H1 (cell line): Measurements from ENCODE around the gene KRT76. TPM values are rescaled to one million over a fixed set of nuclear protein-coding genes. Genes with fewer than 3 reads are reported as not detected.

Experiments used
- CTCF ChIA-PET: fragments of 300-600 bp; sonication (Branson Sonifier 250); formaldehyde crosslinking; loops from one replicate; lab custom pipeline; 2021; ENCODE audit not compliant: partially characterized antibody; lab: Charles Lee
- POLR2A ChIA-PET: fragments of 300-600 bp; sonication (Branson Sonifier 250); formaldehyde crosslinking; loops from one replicate; lab custom pipeline; 2021; ENCODE audit warnings: inconsistent platforms; ENCODE audit not compliant: partially characterized antibody; lab: Charles Lee
- DNase-seq, 2 experiments: peaks; one replicate each; pipeline versions ENCODE4 v3.0.0 to v3.0.0-alpha.2; 2010 to 2022; ENCODE audit warnings: low spot score in 2 of 2, low read depth in 1 of 2, mixed read lengths in 1 of 2
- FAIRE-seq: peaks from 2 replicates; lab custom pipeline; 2011; peaks lifted over from hg19 to GRCh38; lab: Jason Lieb, UNC
- H2AFZ ChIP-seq: 2 replicates; pipeline ENCODE4 v1.8.1; 2012; ENCODE audit warnings: low read length, inconsistent platforms
- H2AK5ac ChIP-seq: 2 replicates; pipeline ENCODE4 v1.6.1; 2013; ENCODE audit warnings: low read depth, low read length
- H2BK120ac ChIP-seq: replicated peaks from 2 replicates; pipeline ENCODE3; 2013; ENCODE audit warnings: low read depth, low read length, inconsistent platforms
- H2BK12ac ChIP-seq: 2 replicates; pipeline ENCODE4 v1.6.1; 2013; ENCODE audit warnings: low read depth, low read length
- H2BK15ac ChIP-seq: 2 replicates; pipeline ENCODE4 v1.6.1; 2013; ENCODE audit warnings: low read length
- H2BK20ac ChIP-seq: 2 replicates; pipeline ENCODE4 v1.6.1; 2013; ENCODE audit warnings: low read length
- H2BK5ac ChIP-seq: 2 replicates; pipeline ENCODE4 v1.6.1; 2013; ENCODE audit warnings: low read depth, low read length
- H3K14ac ChIP-seq: 2 replicates; pipeline ENCODE4 v1.6.1; 2013; ENCODE audit warnings: inconsistent platforms; ENCODE audit not compliant: insufficient read length
- H3K18ac ChIP-seq: 2 replicates; pipeline ENCODE4 v1.6.1; 2013; ENCODE audit warnings: low read length; ENCODE audit errors: extremely low read depth
- H3K23ac ChIP-seq: 2 replicates; pipeline ENCODE4 v1.6.1; 2013; ENCODE audit warnings: inconsistent platforms; ENCODE audit not compliant: insufficient read length
- H3K23me2 ChIP-seq: 2 replicates; pipeline ENCODE4 v1.6.1; 2013; ENCODE audit warnings: low read depth, low read length
- H3K27ac ChIP-seq: 2 replicates; pipeline ENCODE4 v1.6.1; 2011; ENCODE audit warnings: low read depth, low read length, inconsistent platforms
- H3K27me3 ChIP-seq, 4 experiments: replicated peaks in 1 of 4; 1 replicate in 1 of 4; 2 replicates in 3 of 4; pipeline versions ENCODE4 v1.6.1 to v1.8.1; 2011 to 2013; ENCODE audit warnings: low read length in 3 of 4, mild to moderate bottlenecking in 3 of 4, inconsistent platforms in 2 of 4, mixed read lengths in 2 of 4, moderate library complexity in 1 of 4; ENCODE audit not compliant: control insufficient read depth in 3 of 4, insufficient read depth in 3 of 4; ENCODE audit errors: extremely low read depth in 1 of 4
- H3K36me3 ChIP-seq, 4 experiments: 2 replicates each; pipeline versions ENCODE4 v1.6.1 to v1.8.1; 2011 to 2013; ENCODE audit warnings: mild to moderate bottlenecking in 4 of 4, low read length in 3 of 4, moderate library complexity in 2 of 4, control low read depth in 1 of 4, inconsistent platforms in 1 of 4; ENCODE audit not compliant: insufficient read depth in 4 of 4, control insufficient read depth in 2 of 4
- H3K4ac ChIP-seq: replicated peaks from 2 replicates; pipeline ENCODE3; 2013; ENCODE audit warnings: low read length, low read depth, mixed read lengths, inconsistent platforms; ENCODE audit not compliant: insufficient read length
- H3K4me1 ChIP-seq, 4 experiments: replicated peaks in 1 of 4; 1 replicate in 1 of 4; 2 replicates in 3 of 4; pipeline versions ENCODE4 v1.6.1 to v1.8.1; 2011 to 2013; ENCODE audit warnings: low read length in 3 of 4, inconsistent platforms in 2 of 4, mixed read lengths in 1 of 4; ENCODE audit not compliant: insufficient read depth in 4 of 4, control insufficient read depth in 3 of 4
- H3K4me2 ChIP-seq, 2 experiments: 2 replicates each; pipeline versions ENCODE4 v1.6.1 to v1.8.1; 2011 to 2013; ENCODE audit warnings: low read depth in 2 of 2, low read length in 2 of 2, control low read depth in 1 of 2, inconsistent platforms in 1 of 2, mild to moderate bottlenecking in 1 of 2; ENCODE audit not compliant: insufficient read depth in 1 of 2
- H3K4me3 ChIP-seq, 4 experiments: fragments of 200-600, 300-600 bp in 1 of 4; sonication (generic), shearing (Covaris generic), sonication (Bioruptor Twin) in 1 of 4; 2 replicates each; pipeline versions ENCODE4 v1.5.1 to v1.8.1; 2011 to 2016; ENCODE audit warnings: low read length in 4 of 4, low read depth in 3 of 4, control low read depth in 2 of 4, inconsistent platforms in 2 of 4, mild to moderate bottlenecking in 2 of 4, mixed read lengths in 1 of 4, moderate library complexity in 1 of 4; ENCODE audit not compliant: insufficient read depth in 2 of 4; ENCODE audit errors: extremely low read depth in 1 of 4
- H3K56ac ChIP-seq: replicated peaks from 2 replicates; pipeline ENCODE3; 2013; ENCODE audit warnings: low read depth, mild to moderate bottlenecking, mixed read lengths, low read length, inconsistent platforms; ENCODE audit not compliant: insufficient read length
- H3K79me1 ChIP-seq: 2 replicates; pipeline ENCODE4 v1.6.1; 2013; ENCODE audit warnings: low read depth, low read length, control low read depth
- H3K79me2 ChIP-seq, 2 experiments: 2 replicates each; pipeline versions ENCODE4 v1.6.1 to v1.8.1; 2012 to 2013; ENCODE audit warnings: low read length in 2 of 2, mild to moderate bottlenecking in 2 of 2, inconsistent platforms in 1 of 2; ENCODE audit not compliant: insufficient read depth in 2 of 2, control insufficient read depth in 1 of 2
- H3K9ac ChIP-seq, 4 experiments: replicated peaks in 1 of 4; 1 replicate in 1 of 4; 2 replicates in 3 of 4; pipeline versions ENCODE4 v1.6.1 to v1.8.1; 2011 to 2013; ENCODE audit warnings: low read depth in 3 of 4, low read length in 3 of 4, control low read depth in 2 of 4, mild to moderate bottlenecking in 2 of 4, moderate library complexity in 2 of 4, inconsistent platforms in 1 of 4; ENCODE audit errors: extremely low read depth in 1 of 4
- H3K9me3 ChIP-seq, 2 experiments: 2 replicates each; pipeline versions ENCODE4 v1.6.1 to v1.8.1; 2012 to 2013; ENCODE audit warnings: mild to moderate bottlenecking in 2 of 2, moderate library complexity in 2 of 2, control low read depth in 1 of 2, inconsistent platforms in 1 of 2, low read depth in 1 of 2, low read length in 1 of 2, mixed read lengths in 1 of 2; ENCODE audit not compliant: insufficient read depth in 2 of 2
- H4K20me1 ChIP-seq, 2 experiments: replicated peaks in 1 of 2; 2 replicates each; pipeline versions ENCODE3 to v1.8.1; 2011 to 2013; ENCODE audit warnings: inconsistent platforms in 2 of 2, low read length in 2 of 2, mild to moderate bottlenecking in 1 of 2; ENCODE audit not compliant: insufficient read depth in 2 of 2, control insufficient read depth in 1 of 2
- H4K5ac ChIP-seq: 2 replicates; pipeline ENCODE4 v1.6.1; 2013; ENCODE audit warnings: low read length, low read depth, mixed read lengths, inconsistent platforms; ENCODE audit not compliant: insufficient read length
- H4K8ac ChIP-seq: 2 replicates; pipeline ENCODE4 v1.8.0; 2013; ENCODE audit warnings: mild to moderate bottlenecking, moderate library complexity, low read length, inconsistent platforms; ENCODE audit not compliant: insufficient read depth; ENCODE audit errors: extremely low read depth
- H4K91ac ChIP-seq: replicated peaks from 2 replicates; pipeline ENCODE3; 2013; ENCODE audit warnings: low read length, mixed read lengths, inconsistent platforms; ENCODE audit not compliant: insufficient read length
- NRF1 ChIP-seq: IDR thresholded peaks from 2 replicates; pipeline ENCODE4 v1.6.1; 2011; ENCODE audit warnings: mild to moderate bottlenecking, low read depth, low read length, improper control_type of control experiment
- POU5F1 ChIP-seq: IDR thresholded peaks from 2 replicates; pipeline ENCODE4 v1.6.1; 2011; ENCODE audit warnings: low read depth, mild to moderate bottlenecking, low read length, moderate library complexity
- RBBP5 ChIP-seq: IDR thresholded peaks from 2 replicates; pipeline ENCODE4 v1.7.1; 2012; ENCODE audit warnings: low read depth, mild to moderate bottlenecking, inconsistent platforms, low read length, moderate library complexity, borderline replicate concordance
- RFX5 ChIP-seq: IDR thresholded peaks from 2 replicates; pipeline ENCODE4 v1.6.1; 2011; ENCODE audit warnings: low read depth, low read length, improper control_type of control experiment, borderline replicate concordance
- SP1 ChIP-seq: IDR thresholded peaks from 2 replicates; pipeline ENCODE4 v1.6.1; 2011; ENCODE audit warnings: low read depth, low read length
- TAF7 ChIP-seq: optimal IDR thresholded peaks from 2 replicates; pipeline ENCODE3; 2011; ENCODE audit warnings: low read depth, mild to moderate bottlenecking, inconsistent platforms, low read length, moderate library complexity, borderline replicate concordance
- TCF12 ChIP-seq: IDR thresholded peaks from 2 replicates; pipeline ENCODE4 v1.6.1; 2011; ENCODE audit warnings: low read depth, mild to moderate bottlenecking, low read length
- WGBS, 2 experiments: shearing (Covaris generic) in 1 of 2; methylation state at CpG; one replicate each; pipeline versions ENCODE4 v1.1.6 to v1.1.7; 2013 to 2015; ENCODE audit warnings: low lambda C conversion rate in 2 of 2, mixed read lengths in 2 of 2, inconsistent platforms in 1 of 2, low coverage in 1 of 2, missing lambda C conversion rate in 1 of 2; ENCODE audit not compliant: insufficient replicate concordance in 2 of 2, insufficient coverage in 1 of 2, insufficient read length in 1 of 2; ENCODE audit errors: extremely low coverage in 1 of 2, missing lambda C conversion rate in 1 of 2; 5-methylcytosine and 5-hydroxymethylcytosine counted together
- polyA plus RNA-seq, 7 experiments: library from polyadenylated mRNA; depleted of rRNA in 3 of 7; stranded (reverse) in 5 of 7; unstranded in 2 of 7; fragments of >200 nt in 5 of 7; fragments of 200-250 nt in 2 of 7; gene quantifications; 1 replicate in 5 of 7; 2 replicates in 1 of 7; 4 replicates in 1 of 7; pipeline versions ENCODE4 v1.2.1 to v1.2.3, GENCODE V29; 2011 to 2013; ENCODE audit warnings: missing spikeins in 2 of 7, mixed read lengths in 2 of 7
- total RNA-seq: library from RNA; stranded (reverse); fragmentation: NEBNext Ultra II Directional; extraction: Animal tissue kit (Norgen Biotek cat#: 25700); gene quantifications from 2 replicates; pipeline ENCODE4 v1.2.1, GENCODE V29; 2021

The KRT76 gene
- total and polyA plus RNA-seq, 2 of the 8 experiments (the other 6 are each of a cell fraction or from before 2014, with no cell fraction given): not detected

DNA sequence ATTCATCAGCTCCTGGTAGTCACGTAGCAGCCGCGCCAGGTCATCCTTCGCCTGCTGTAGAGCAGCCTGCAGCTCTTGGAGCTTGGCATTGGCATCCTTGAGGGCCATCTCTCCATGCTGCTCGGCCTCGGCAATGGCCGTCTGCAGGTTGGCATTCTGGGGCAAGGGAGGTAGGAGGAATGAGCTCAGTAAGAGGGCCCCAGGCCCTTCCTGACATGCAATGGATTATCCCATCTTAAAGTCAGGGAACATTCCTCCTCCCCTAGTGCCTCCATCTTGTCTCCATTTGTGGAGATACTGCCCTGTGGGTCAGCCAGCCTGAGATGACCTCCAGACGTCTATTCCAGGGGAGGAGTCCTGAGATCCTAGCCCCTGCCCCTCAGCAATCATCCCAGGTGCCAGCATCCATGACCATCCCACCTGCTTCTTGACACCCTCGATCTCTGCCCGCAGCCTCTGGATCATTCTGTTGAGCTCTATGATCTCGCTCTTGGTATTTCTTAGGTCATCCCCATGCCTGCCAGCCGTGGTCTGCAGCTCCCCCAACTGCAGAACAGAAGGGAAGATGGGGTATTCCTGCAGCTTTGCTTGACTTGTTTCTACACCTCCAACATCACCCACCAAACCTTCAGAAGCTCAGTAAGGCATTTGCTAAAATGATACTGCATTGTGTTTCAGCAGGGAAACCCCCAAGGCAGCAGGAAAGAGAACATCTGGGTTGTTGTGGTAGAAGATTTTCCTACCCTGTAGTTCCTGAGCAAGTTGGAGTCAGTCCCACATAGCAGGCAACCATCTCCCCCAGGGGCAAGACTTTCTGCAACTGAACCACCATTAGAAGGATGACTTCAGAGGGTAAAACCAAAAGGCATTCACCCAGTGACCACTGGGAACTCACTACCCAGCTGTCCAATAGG lies 14.4 kb upstream of the KRT76 start:
- Histone ChIP-seq H3K27ac (no peak overlapping the region), H3K79me1 (no peaks in the 10 kb centered on the region), H3K4me1 (no peaks in the 10 kb centered on the region), H4K20me1 (no peaks in the 10 kb centered on the region), H3K9ac (no peak overlapping the region), H4K8ac (no peak overlapping the region), H2BK120ac (no peak overlapping the region), H3K56ac (no peak overlapping the region), H2AFZ (no peak overlapping the region), H2BK5ac (no peak overlapping the region), H3K4me2 (no peak overlapping the region), H4K5ac (no peak overlapping the region), H3K27me3 (no peaks in the 10 kb centered on the region), H3K79me2 (no peaks in the 10 kb centered on the region), H2BK12ac (no peak overlapping the region), H3K14ac (no peak overlapping the region), H2BK15ac (no peak overlapping the region), H3K18ac (no peak overlapping the region), H2BK20ac (no peak overlapping the region), H3K23ac (no peak overlapping the region), H3K9me3 (no peaks in the 10 kb centered on the region; a peak in 1 of 4 replicates), H3K36me3 (no peaks in the 10 kb centered on the region), H3K23me2 (no peaks in the 10 kb centered on the region), H3K4ac (no peak overlapping the region), H3K4me3 (no peak overlapping the region), H4K91ac (no peak overlapping the region), H2AK5ac (no peak overlapping the region)
- DNase-seq (no peak), FAIRE-seq (no peak)
- 90% methylated on average over 12 of the region's 12 CpGs; no CpG with 5 or more reads in 1 of the 2 experiments for WGBS, 2 experiments
- ChIA-PET POLR2A (no interaction called here), CTCF (interaction anchor here (0.7 to 3.7 kb wide), 12 partner anchors 9 to 99 kb away, joined by 3 to 20 read pairs (median 4); partner anchors contain the start of gene KRT76)
- TF ChIP-seq TCF12: no peak
- no peak for TF ChIP-seq RFX5
- no peak for TF ChIP-seq POU5F1
- TF ChIP-seq RBBP5: no peak
- no peak for TF ChIP-seq NRF1
- no peak for TF ChIP-seq SP1
- no peak for TF ChIP-seq TAF7
